H1 (cell line): ENCODE data around the gene LHX2. TPM values are rescaled to one million over a fixed set of nuclear protein-coding genes. Genes with fewer than 3 reads are reported as not detected.

Source experiments
- RFX5 ChIP-seq: IDR thresholded peaks from 2 replicates; pipeline ENCODE4 v1.6.1; 2011; ENCODE audit warnings: low read depth, low read length, improper control_type of control experiment, borderline replicate concordance
- polyA plus RNA-seq, 7 experiments: library from polyadenylated mRNA; depleted of rRNA in 3 of 7; stranded (reverse) in 5 of 7; unstranded in 2 of 7; fragments of >200 nt in 5 of 7; fragments of 200-250 nt in 2 of 7; gene quantifications; 1 replicate in 5 of 7; 2 replicates in 1 of 7; 4 replicates in 1 of 7; pipeline versions ENCODE4 v1.2.1 to v1.2.3, GENCODE V29; 2011 to 2013; ENCODE audit warnings: missing spikeins in 2 of 7, mixed read lengths in 2 of 7
- total RNA-seq: library from RNA; stranded (reverse); fragmentation: NEBNext Ultra II Directional; extraction: Animal tissue kit (Norgen Biotek cat#: 25700); gene quantifications from 2 replicates; pipeline ENCODE4 v1.2.1, GENCODE V29; 2021

Gene LHX2
- total and polyA plus RNA-seq, 2 of the 8 experiments (the other 6 are each of a cell fraction or from before 2014, with no cell fraction given): 0.11 to 0.86 TPM

- TF ChIP-seq RFX5: no peak
These were observed 30.7 kb downstream of the LHX2 start (continued) for GRCh38 chr9:124042201-124042721.
